Thyroid gland (tissue), 4 donors: Measurements from ENCODE around the gene SGCA.

Source experiments
- CTCF ChIP-seq, 6 experiments: fragments of 200-600 bp in 3 of 6; fragments of 450-650 bp in 3 of 6; sonication (generic) in 3 of 6; IDR thresholded peaks; one replicate each; pipeline ENCODE4 v1.5.1; 2016 to 2019; ENCODE audit warnings: antibody characterized with exemption in 6 of 6, mild to moderate bottlenecking in 2 of 6, inconsistent platforms in 1 of 6, moderate library complexity in 1 of 6
- POLR2A ChIP-seq, 2 donors: fragments of 450-650 bp; IDR thresholded peaks; one replicate each; pipeline ENCODE4 v1.6.1; 2017; ENCODE audit warnings: antibody characterized with exemption in 2 of 2, mild to moderate bottlenecking in 2 of 2, moderate library complexity in 1 of 2

- TF ChIP-seq POLR2A (IDR thresholded peaks at IDR 0.05) (no peak), CTCF (IDR thresholded peaks at IDR 0.05) (no peak)
These were observed 3.9 kb upstream of the SGCA start for GRCh38 chr17:50161911-50162288.
